ENCODE measurements around the gene KIF26A.

GRCh38 chr14:104106471-104106991, 31.9 kb upstream of the KIF26A start:
- TF ChIP-seq POLR2A (IDR thresholded peaks at IDR 0.05) (no peak), CTCF (IDR thresholded peaks at IDR 0.05) (no peak)
